ENCODE results near the gene MPG.

The MPG gene

GRCh38 chr16:77273-77806 is 685 bp upstream of the MPG start:
- peak overlapping the region; percentile 41 for H3K27ac ChIP-seq (ENCODE audit: low read depth, low read length)

GRCh38 chr16:78444-79150 is 572 bp downstream of the MPG start:
- peaks cover 8% of the 10 kb centered on the region for H3K27me3 ChIP-seq (ENCODE audit: control insufficient read depth, low read length)
- peaks cover 23% of the 10 kb centered on the region for H3K4me1 ChIP-seq (ENCODE audit: control insufficient read depth, low read length)
- H3K9me3 ChIP-seq (ENCODE audit: control insufficient read depth, insufficient read depth, low read length): no peaks in the 10 kb centered on the region
- peak overlapping the region; percentile 75 for H3K4me3 ChIP-seq (ENCODE audit: low read length)
- no peaks in the 10 kb centered on the region for H4K20me1 ChIP-seq (ENCODE audit: control insufficient read depth, insufficient read depth, low read depth, low read length)
- no peak for TF ChIP-seq EZH2phosphoT487 (IDR thresholded peaks at IDR 0.05; ENCODE audit: borderline replicate concordance, low read length)
- no peak for TF ChIP-seq CTCF (IDR thresholded peaks at IDR 0.05; ENCODE audit: low read depth, low read length, poor library complexity, severe bottlenecking)
- 0 out of 2 replicates have a peak overlapping the region, but pooled peaks have one; percentile 13 for H3K27ac ChIP-seq (ENCODE audit: low read depth, low read length)
- no peaks in the 10 kb centered on the region for H3F3A ChIP-seq (ENCODE audit: control insufficient read depth, insufficient read depth)
- no peaks in the 10 kb centered on the region for H3K9me2 ChIP-seq (replicated peaks; ENCODE audit: control insufficient read depth, low read length)
- H3K4me2 ChIP-seq (ENCODE audit: low read length): peak overlapping the region; percentile 83
- H3K79me2 ChIP-seq (ENCODE audit: control insufficient read depth, low read length): peaks cover 7% of the 10 kb centered on the region
- H3K36me3 ChIP-seq (ENCODE audit: control insufficient read depth, low read length): peaks cover 9% of the 10 kb centered on the region; the same call in 1 of the 2 replicates

More at GRCh38 chr16:77273-77806, 685 bp upstream of the MPG start:
- no peaks in the 10 kb centered on the region for H3K9me3 ChIP-seq (ENCODE audit: control insufficient read depth, insufficient read depth, low read length)
- H3K27me3 ChIP-seq (ENCODE audit: control insufficient read depth, low read length): peaks cover 19% of the 10 kb centered on the region
- H3K4me1 ChIP-seq (ENCODE audit: control insufficient read depth, low read length): peaks cover 23% of the 10 kb centered on the region
- no peak for TF ChIP-seq EZH2phosphoT487 (IDR thresholded peaks at IDR 0.05; ENCODE audit: borderline replicate concordance, low read length)
- TF ChIP-seq CTCF (IDR thresholded peaks at IDR 0.05; ENCODE audit: low read depth, low read length, poor library complexity, severe bottlenecking): no peak
- H3K4me2 ChIP-seq (ENCODE audit: low read length): peak overlapping the region; percentile 83
- H3K79me2 ChIP-seq (ENCODE audit: control insufficient read depth, low read length): peaks cover 7% of the 10 kb centered on the region
- H3K36me3 ChIP-seq (ENCODE audit: control insufficient read depth, low read length): peaks cover 9% of the 10 kb centered on the region; the same call in 1 of the 2 replicates
- H3F3A ChIP-seq (ENCODE audit: control insufficient read depth, insufficient read depth): no peaks in the 10 kb centered on the region
- H3K4me3 ChIP-seq (ENCODE audit: low read length): peak overlapping the region; percentile 75
- no peaks in the 10 kb centered on the region for H4K20me1 ChIP-seq (ENCODE audit: control insufficient read depth, insufficient read depth, low read depth, low read length)
- no peaks in the 10 kb centered on the region for H3K9me2 ChIP-seq (replicated peaks; ENCODE audit: control insufficient read depth, low read length)

- peaks cover 25% of the 10 kb centered on the region for H3K4me1 ChIP-seq (ENCODE audit: control insufficient read depth, low read length)
- no peaks in the 10 kb centered on the region for H4K20me1 ChIP-seq (ENCODE audit: control insufficient read depth, insufficient read depth, low read depth, low read length)
- H3K27me3 ChIP-seq (ENCODE audit: control insufficient read depth, low read length): peaks cover under 1% of the 10 kb centered on the region; the same call in 1 of the 2 replicates
- no peaks in the 10 kb centered on the region for H3K9me3 ChIP-seq (ENCODE audit: control insufficient read depth, insufficient read depth, low read length)
- no peak overlapping the region for H3K27ac ChIP-seq (ENCODE audit: low read depth, low read length)
- peaks cover 7% of the 10 kb centered on the region for H3K79me2 ChIP-seq (ENCODE audit: control insufficient read depth, low read length)
- peak overlapping the region; percentile 75 for H3K4me3 ChIP-seq (ENCODE audit: low read length)
- no peaks in the 10 kb centered on the region for H3K9me2 ChIP-seq (replicated peaks; ENCODE audit: control insufficient read depth, low read length)
- H3K4me2 ChIP-seq (ENCODE audit: low read length): peak overlapping the region; percentile 83
- no peak for TF ChIP-seq CTCF (IDR thresholded peaks at IDR 0.05; ENCODE audit: low read depth, low read length, poor library complexity, severe bottlenecking)
- TF ChIP-seq EZH2phosphoT487 (IDR thresholded peaks at IDR 0.05; ENCODE audit: borderline replicate concordance, low read length): no peak
- H3F3A ChIP-seq (ENCODE audit: control insufficient read depth, insufficient read depth): no peaks in the 10 kb centered on the region
- H3K36me3 ChIP-seq (ENCODE audit: control insufficient read depth, low read length): peaks cover 17% of the 10 kb centered on the region; the same call in 1 of the 2 replicates
Observed at GRCh38 chr16:79151-80054, 1.4 kb downstream of the MPG start.

Data from DOHH2 (cell line).